ENCODE data around the gene CLVS2.

CLVS2 gene

GRCh38 chr6:122997541-122998150, 1.6 kb downstream of the CLVS2 start:
- no peak for DNase-seq (ENCODE audit: low read depth)
- peaks cover 7% of the 10 kb centered on the region for H3K4me1 ChIP-seq (ENCODE audit: control insufficient read depth, insufficient read depth, low read length)
- peaks cover 35% of the 10 kb centered on the region for H3K27me3 ChIP-seq (replicated peaks; ENCODE audit: control insufficient read depth, insufficient read depth, low read length)
- no peaks in the 10 kb centered on the region for H3K36me3 ChIP-seq (ENCODE audit: control insufficient read depth, insufficient read depth, low read length, severe bottlenecking)
- no peak overlapping the region for H3K9ac ChIP-seq (ENCODE audit: low read length)
- H3K9me3 ChIP-seq (ENCODE audit: control insufficient read depth, low read length): peaks cover 4% of the 10 kb centered on the region
- H3K4me3 ChIP-seq (ENCODE audit: low read length): no peak overlapping the region

DNA sequence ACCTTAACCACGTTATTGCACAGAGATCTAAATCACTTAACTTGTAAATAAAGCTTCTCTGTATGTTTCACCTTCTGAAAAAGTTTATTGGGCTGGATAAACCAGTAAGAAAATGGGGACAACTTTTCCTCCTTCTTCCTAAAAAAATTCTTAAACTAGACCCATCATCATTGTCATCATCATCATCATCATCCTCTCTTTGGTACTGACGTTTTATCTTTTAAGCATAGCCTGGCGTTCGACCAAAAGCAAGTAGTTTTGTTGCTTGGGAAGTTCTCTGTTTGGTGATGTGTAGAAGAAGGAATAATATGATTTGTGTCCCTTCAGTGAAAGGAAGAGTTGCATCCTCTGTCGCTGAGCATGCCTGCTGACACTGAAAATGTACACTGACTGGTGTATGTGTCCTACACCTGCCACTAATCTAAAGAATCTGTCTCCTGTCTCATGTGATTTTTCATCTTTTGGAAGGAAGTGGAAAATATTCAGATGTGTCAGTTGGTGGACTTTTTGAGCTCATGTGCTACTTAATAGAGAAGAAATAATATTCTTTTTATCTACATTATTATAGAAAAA, 2.5 kb downstream of the CLVS2 start:
- H3K36me3 ChIP-seq (ENCODE audit: control insufficient read depth, insufficient read depth, low read length, severe bottlenecking): no peaks in the 10 kb centered on the region
- peaks cover 34% of the 10 kb centered on the region for H3K27me3 ChIP-seq (replicated peaks; ENCODE audit: control insufficient read depth, insufficient read depth, low read length)
- peaks cover 4% of the 10 kb centered on the region for H3K9me3 ChIP-seq (ENCODE audit: control insufficient read depth, low read length)
- peaks cover 7% of the 10 kb centered on the region for H3K4me1 ChIP-seq (ENCODE audit: control insufficient read depth, insufficient read depth, low read length)
- no peak overlapping the region for H3K4me3 ChIP-seq (ENCODE audit: low read length)
- no peak overlapping the region for H3K9ac ChIP-seq (ENCODE audit: low read length)
- DNase-seq (ENCODE audit: low read depth): no peak

DNA sequence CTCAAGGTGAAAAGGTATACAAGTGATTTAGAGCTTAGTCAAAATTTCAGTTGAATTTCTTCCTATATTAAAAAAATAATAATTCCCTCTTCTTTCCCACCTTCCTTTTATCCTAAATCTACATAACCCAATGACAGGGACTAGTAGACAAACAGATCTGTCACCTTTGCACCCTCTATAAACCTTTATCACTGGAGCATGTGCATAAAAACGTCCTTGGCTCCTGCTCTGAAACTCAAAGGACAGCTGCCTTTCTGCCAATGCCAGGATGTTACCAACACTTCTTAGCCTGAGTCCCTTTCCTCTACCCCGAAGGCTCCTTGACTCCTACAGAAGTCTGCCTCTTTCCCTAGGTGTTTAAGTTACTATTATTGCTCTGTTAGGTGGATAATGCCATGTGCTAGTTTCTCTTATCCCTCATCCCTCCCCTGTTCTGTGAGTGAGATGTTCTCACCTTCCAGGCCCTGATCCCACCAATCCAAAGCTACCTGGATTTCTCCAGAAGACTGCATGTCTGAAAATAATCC, 4.3 kb downstream of the CLVS2 start:
- no peak overlapping the region for H3K4me3 ChIP-seq (ENCODE audit: low read length)

DNA sequence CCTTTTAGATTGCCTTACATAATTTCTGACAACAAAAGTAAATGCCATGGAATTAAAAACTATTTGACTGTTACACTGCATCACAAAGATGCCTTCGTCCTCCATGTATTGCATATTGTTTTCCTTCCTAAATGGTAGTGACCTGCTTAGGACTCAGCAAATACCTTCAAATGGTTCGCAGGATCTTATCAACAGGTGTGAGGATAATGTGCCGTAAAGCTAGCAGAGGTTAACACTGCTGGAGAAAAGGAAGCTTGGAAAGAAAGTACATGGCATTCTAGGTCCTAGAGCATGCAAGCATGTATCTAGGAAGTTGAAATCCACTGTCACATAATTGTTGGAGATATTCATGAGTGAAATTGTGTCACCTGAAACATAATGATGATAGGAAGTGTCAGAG, 5.5 kb downstream of the CLVS2 start:
- no peaks in the 10 kb centered on the region for H3K36me3 ChIP-seq (ENCODE audit: control insufficient read depth, insufficient read depth, low read length, severe bottlenecking)
- peaks cover 14% of the 10 kb centered on the region for H3K27me3 ChIP-seq (replicated peaks; ENCODE audit: control insufficient read depth, insufficient read depth, low read length)
- H3K9ac ChIP-seq (ENCODE audit: low read length): no peak overlapping the region
- DNase-seq (ENCODE audit: low read depth): no peak
- no peaks in the 10 kb centered on the region for H3K9me3 ChIP-seq (ENCODE audit: control insufficient read depth, low read length)
- no peak overlapping the region for H3K4me3 ChIP-seq (ENCODE audit: low read length)
- H3K4me1 ChIP-seq (ENCODE audit: control insufficient read depth, insufficient read depth, low read length): no peaks in the 10 kb centered on the region

More for the DNA sequence above, 4.3 kb downstream of the CLVS2 start:
- no peak for DNase-seq (ENCODE audit: low read depth)
- Histone ChIP-seq H3K27me3 (replicated peaks; ENCODE audit: control insufficient read depth, insufficient read depth, low read length) (peaks cover 20% of the 10 kb centered on the region), H3K36me3 (ENCODE audit: control insufficient read depth, insufficient read depth, low read length, severe bottlenecking) (no peaks in the 10 kb centered on the region), H3K9me3 (ENCODE audit: control insufficient read depth, low read length) (no peaks in the 10 kb centered on the region), H3K9ac (ENCODE audit: low read length) (no peak overlapping the region), H3K4me1 (ENCODE audit: control insufficient read depth, insufficient read depth, low read length) (peaks cover 7% of the 10 kb centered on the region)

DNA sequence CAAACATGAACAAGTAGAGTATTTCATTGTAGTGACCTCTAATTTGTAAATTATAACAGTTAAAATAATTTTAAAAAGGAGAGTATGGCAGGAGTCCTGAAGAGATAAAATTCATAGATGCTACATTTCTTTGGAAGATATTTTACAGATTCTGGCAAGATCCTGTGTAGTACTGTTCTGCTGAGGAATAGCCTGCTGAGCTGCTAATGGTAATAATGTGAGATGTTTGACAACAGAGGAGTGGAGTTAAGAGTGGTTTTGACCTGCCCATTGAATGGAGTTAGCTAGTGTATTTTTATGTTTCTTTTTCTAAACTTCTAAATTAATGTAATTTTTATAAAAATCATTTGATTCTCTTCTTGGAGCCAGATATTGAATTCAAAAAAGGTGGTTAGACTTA, 11.8 kb downstream of the CLVS2 start:
- H3K4me1 ChIP-seq (ENCODE audit: control insufficient read depth, insufficient read depth, low read length): no peaks in the 10 kb centered on the region
- no peak overlapping the region for H3K9ac ChIP-seq (ENCODE audit: low read length)
- H3K4me3 ChIP-seq (ENCODE audit: low read length): no peak overlapping the region
- DNase-seq (ENCODE audit: low read depth): no peak
- no peaks in the 10 kb centered on the region for H3K9me3 ChIP-seq (ENCODE audit: control insufficient read depth, low read length)
- no peaks in the 10 kb centered on the region for H3K36me3 ChIP-seq (ENCODE audit: control insufficient read depth, insufficient read depth, low read length, severe bottlenecking)
- no peaks in the 10 kb centered on the region for H3K27me3 ChIP-seq (replicated peaks; ENCODE audit: control insufficient read depth, insufficient read depth, low read length)

GRCh38 chr6:123009059-123009458, 13.0 kb downstream of the CLVS2 start:
- no peaks in the 10 kb centered on the region for H3K27me3 ChIP-seq (replicated peaks; ENCODE audit: control insufficient read depth, insufficient read depth, low read length)
- DNase-seq (ENCODE audit: low read depth): no peak
- no peaks in the 10 kb centered on the region for H3K4me1 ChIP-seq (ENCODE audit: control insufficient read depth, insufficient read depth, low read length)
- H3K9me3 ChIP-seq (ENCODE audit: control insufficient read depth, low read length): no peaks in the 10 kb centered on the region
- H3K4me3 ChIP-seq (ENCODE audit: low read length): no peak overlapping the region
- no peak overlapping the region for H3K9ac ChIP-seq (ENCODE audit: low read length)
- no peaks in the 10 kb centered on the region for H3K36me3 ChIP-seq (ENCODE audit: control insufficient read depth, insufficient read depth, low read length, severe bottlenecking)

GRCh38 chr6:123014835-123015234, 18.8 kb downstream of the CLVS2 start:
- no peak for DNase-seq (ENCODE audit: low read depth)
- H3K4me1 ChIP-seq (ENCODE audit: control insufficient read depth, insufficient read depth, low read length): no peaks in the 10 kb centered on the region
- H3K4me3 ChIP-seq (ENCODE audit: low read length): no peak overlapping the region
- H3K9ac ChIP-seq (ENCODE audit: low read length): no peak overlapping the region
- H3K27me3 ChIP-seq (replicated peaks; ENCODE audit: control insufficient read depth, insufficient read depth, low read length): no peaks in the 10 kb centered on the region
- H3K36me3 ChIP-seq (ENCODE audit: control insufficient read depth, insufficient read depth, low read length, severe bottlenecking): no peaks in the 10 kb centered on the region
- no peaks in the 10 kb centered on the region for H3K9me3 ChIP-seq (ENCODE audit: control insufficient read depth, low read length)

DNA sequence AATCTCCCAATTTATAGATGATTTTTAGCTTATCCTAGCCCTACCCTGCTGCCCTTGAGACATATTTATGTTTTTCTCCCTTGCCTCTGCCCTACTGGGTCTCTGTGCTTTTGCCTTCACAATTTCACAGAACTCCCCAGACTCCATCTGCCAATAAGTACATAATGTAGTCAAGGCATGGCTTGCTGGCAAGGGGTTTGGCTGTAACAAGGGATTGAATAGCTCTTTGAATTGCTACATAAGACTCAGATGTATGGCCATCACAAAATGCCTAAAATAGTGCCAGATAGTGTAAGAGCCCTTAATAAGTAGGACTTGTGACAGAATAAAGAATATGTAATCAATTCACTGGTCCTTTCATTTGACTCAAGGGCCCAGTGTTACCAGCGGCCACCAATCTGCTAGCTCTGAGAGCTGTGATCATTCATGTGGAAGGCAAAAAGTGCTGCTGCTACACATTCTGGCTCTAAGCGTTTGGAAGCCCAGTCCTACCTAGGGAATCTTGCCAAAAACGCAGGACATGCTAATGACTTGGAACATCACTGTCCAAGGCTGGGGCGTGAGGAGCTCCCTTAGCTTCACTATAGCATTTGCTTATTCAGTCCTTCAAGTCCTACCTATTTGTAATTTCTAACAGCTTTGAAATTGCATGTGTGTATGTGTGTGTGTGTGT, 20.5 kb downstream of the CLVS2 start:
- no peak overlapping the region for H3K9ac ChIP-seq (ENCODE audit: low read length)
- H3K36me3 ChIP-seq (ENCODE audit: control insufficient read depth, insufficient read depth, low read length, severe bottlenecking): no peaks in the 10 kb centered on the region
- DNase-seq (ENCODE audit: low read depth): no peak

DNA sequence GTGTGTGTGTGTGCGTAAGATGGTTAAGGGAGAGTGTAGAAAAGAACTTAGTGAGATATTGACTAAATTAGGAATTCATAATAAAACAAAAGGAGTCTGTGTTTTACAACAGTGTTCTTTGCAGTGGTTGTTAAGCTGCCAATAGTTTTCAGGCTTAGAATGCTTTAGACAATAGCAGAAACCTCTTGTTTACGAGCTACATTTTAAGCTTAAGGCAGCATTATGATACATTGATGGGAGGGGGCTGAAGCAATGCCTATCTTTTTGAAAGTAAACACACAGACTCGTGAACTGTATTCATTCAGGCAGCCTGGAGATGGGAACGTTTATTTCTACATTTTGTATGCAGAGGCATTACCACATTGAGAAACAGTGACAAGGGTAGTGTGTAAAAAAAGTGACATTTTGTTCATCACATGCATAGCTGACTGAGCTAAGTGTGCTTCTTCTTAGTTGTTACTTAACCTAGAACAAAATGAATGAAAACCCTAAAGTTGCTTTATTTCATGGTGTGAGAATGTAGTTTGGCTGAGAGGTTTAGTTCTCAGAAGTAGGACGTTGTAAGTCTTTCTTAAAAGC, 21.2 kb downstream of the CLVS2 start:
- Histone ChIP-seq H3K4me3 (ENCODE audit: low read length) (no peak overlapping the region), H3K4me1 (ENCODE audit: control insufficient read depth, insufficient read depth, low read length) (no peaks in the 10 kb centered on the region), H3K9me3 (ENCODE audit: control insufficient read depth, low read length) (no peaks in the 10 kb centered on the region), H3K27me3 (replicated peaks; ENCODE audit: control insufficient read depth, insufficient read depth, low read length) (no peaks in the 10 kb centered on the region), H3K36me3 (ENCODE audit: control insufficient read depth, insufficient read depth, low read length, severe bottlenecking) (no peaks in the 10 kb centered on the region), H3K9ac (ENCODE audit: low read length) (no peak overlapping the region)
- DNase-seq (ENCODE audit: low read depth): no peak

More for the DNA sequence above, 20.5 kb downstream of the CLVS2 start:
- Histone ChIP-seq H3K9me3 (ENCODE audit: control insufficient read depth, low read length) (no peaks in the 10 kb centered on the region), H3K4me3 (ENCODE audit: low read length) (no peak overlapping the region), H3K27me3 (replicated peaks; ENCODE audit: control insufficient read depth, insufficient read depth, low read length) (no peaks in the 10 kb centered on the region), H3K4me1 (ENCODE audit: control insufficient read depth, insufficient read depth, low read length) (no peaks in the 10 kb centered on the region)

DNA sequence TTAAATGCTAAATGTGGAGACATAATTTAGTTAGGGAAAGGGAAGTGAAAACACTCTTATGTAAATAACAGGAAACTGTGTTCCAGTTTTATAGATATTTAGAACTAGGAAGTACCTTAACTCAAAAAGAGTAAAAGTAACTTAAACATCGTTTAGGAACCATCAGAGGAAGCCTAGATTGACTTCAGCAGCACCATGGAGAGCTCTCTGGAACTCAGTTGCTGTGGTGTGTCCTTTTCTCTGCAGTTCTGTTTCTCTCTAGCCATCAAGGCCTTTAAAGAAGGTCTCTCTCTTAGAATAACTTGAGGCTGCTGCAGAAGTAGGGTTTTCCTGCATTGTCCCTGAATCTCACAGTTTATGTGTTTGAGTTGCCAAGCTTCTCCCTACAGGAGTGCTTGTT, 26.9 kb downstream of the CLVS2 start:
- H3K4me1 ChIP-seq (ENCODE audit: control insufficient read depth, insufficient read depth, low read length): no peaks in the 10 kb centered on the region
- H3K27me3 ChIP-seq (replicated peaks; ENCODE audit: control insufficient read depth, insufficient read depth, low read length): no peaks in the 10 kb centered on the region
- no peaks in the 10 kb centered on the region for H3K36me3 ChIP-seq (ENCODE audit: control insufficient read depth, insufficient read depth, low read length, severe bottlenecking)
- no peak for DNase-seq (ENCODE audit: low read depth)
- no peak overlapping the region for H3K9ac ChIP-seq (ENCODE audit: low read length)
- no peak overlapping the region for H3K4me3 ChIP-seq (ENCODE audit: low read length)
- no peaks in the 10 kb centered on the region for H3K9me3 ChIP-seq (ENCODE audit: control insufficient read depth, low read length)

DNA sequence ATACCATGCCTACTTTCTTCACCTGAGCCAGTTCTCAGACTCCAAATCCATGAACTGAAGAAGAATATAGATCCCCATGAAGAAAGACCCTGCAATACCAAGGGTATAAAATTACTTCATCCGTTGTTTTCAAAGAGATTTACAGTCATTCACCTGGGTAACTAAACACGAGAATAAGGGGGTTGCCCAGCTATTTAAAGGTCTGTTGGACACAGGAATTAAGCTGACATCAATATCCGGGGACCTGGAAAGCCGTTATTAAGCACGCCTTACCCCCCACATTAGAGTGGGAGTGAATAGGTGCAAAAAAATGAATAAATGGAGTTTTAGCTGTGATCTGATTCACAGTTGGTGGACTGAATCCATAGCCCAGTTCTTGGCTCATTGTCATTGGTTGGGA, 28.9 kb downstream of the CLVS2 start:
- DNase-seq (ENCODE audit: low read depth): no peak
- no peaks in the 10 kb centered on the region for H3K27me3 ChIP-seq (replicated peaks; ENCODE audit: control insufficient read depth, insufficient read depth, low read length)
- H3K4me3 ChIP-seq (ENCODE audit: low read length): no peak overlapping the region
- no peaks in the 10 kb centered on the region for H3K4me1 ChIP-seq (ENCODE audit: control insufficient read depth, insufficient read depth, low read length)
- no peak overlapping the region for H3K9ac ChIP-seq (ENCODE audit: low read length)
- no peaks in the 10 kb centered on the region for H3K9me3 ChIP-seq (ENCODE audit: control insufficient read depth, low read length)
- H3K36me3 ChIP-seq (ENCODE audit: control insufficient read depth, insufficient read depth, low read length, severe bottlenecking): no peaks in the 10 kb centered on the region
